Uterus (tissue), 4 donors: ENCODE results near the gene CLPSL1. TPM values are rescaled to one million over a fixed set of nuclear protein-coding genes. Genes with fewer than 3 reads are reported as not detected.

ENCODE experiments used
- DNase-seq, 2 donors: peaks; one replicate each; pipeline ENCODE4 v3.0.0-alpha.2; 2019 to 2020
- H3K27ac ChIP-seq, 2 donors: fragments of 200-600 bp; sonication (generic); 1 replicate in 1 of 2; 2 replicates in 1 of 2; pipeline ENCODE4 v1.5.1; 2016 to 2018
- H3K27me3 ChIP-seq, 2 donors: fragments of 200-600 bp; sonication (generic); one replicate each; pipeline ENCODE4 v1.5.1; 2018 to 2019; ENCODE audit warnings: control low read depth in 1 of 2
- H3K36me3 ChIP-seq, 2 donors: fragments of 200-600 bp; sonication (generic); one replicate each; pipeline ENCODE4 v1.5.1; 2019; ENCODE audit warnings: control low read depth in 1 of 2
- H3K4me1 ChIP-seq, 2 donors: fragments of 200-600 bp; sonication (generic); one replicate each; pipeline ENCODE4 v1.5.1; 2018 to 2019; ENCODE audit warnings: control low read depth in 1 of 2
- H3K4me3 ChIP-seq, 2 donors: fragments of 200-600 bp; sonication (generic); 1 replicate in 1 of 2; 2 replicates in 1 of 2; pipeline ENCODE4 v1.5.1; 2018 to 2019; ENCODE audit warnings: mild to moderate bottlenecking in 1 of 2
- H3K9me3 ChIP-seq, 2 donors: fragments of 200-600 bp; sonication (generic); one replicate each; pipeline ENCODE4 v1.5.1; 2019; ENCODE audit warnings: control low read depth in 1 of 2
- POLR2A ChIP-seq, 2 donors: fragments of 450-650 bp; IDR thresholded peaks; one replicate each; pipeline ENCODE4 v1.6.1; 2016; ENCODE audit warnings: antibody characterized with exemption in 2 of 2, mild to moderate bottlenecking in 1 of 2, moderate library complexity in 1 of 2
- intact Hi-C: fragments of 100-400 bp; cut with DNase I; formaldehyde crosslinking; loops from one replicate; pipeline ENCODE4 v1.15.1; 2023; ENCODE audit warnings: low total_unique reads
- total RNA-seq, 4 donors: library from RNA; depleted of rRNA in 3 of 4; stranded (reverse); fragments of >200 nt in 3 of 4; gene quantifications; one replicate each; pipeline versions ENCODE4 v1.1.0 to v1.2.4, GENCODE V29; 2014 to 2023
- TF ChIP-seq, protein P1 (sequence below), 4 experiments: fragments of 200-600 bp in 2 of 4; fragments of 450-650 bp in 2 of 4; sonication (generic) in 2 of 4; IDR thresholded peaks; one replicate each; pipeline ENCODE4 v1.5.1; 2016 to 2019; ENCODE audit warnings: antibody characterized with exemption in 4 of 4, mild to moderate bottlenecking in 2 of 4, moderate library complexity in 1 of 4
- donor health status: DM: yes; HTN: yes; CAD: no.

The CLPSL1 gene
- total RNA-seq, 4 donors from 2014 or later = not detected

DNA sequence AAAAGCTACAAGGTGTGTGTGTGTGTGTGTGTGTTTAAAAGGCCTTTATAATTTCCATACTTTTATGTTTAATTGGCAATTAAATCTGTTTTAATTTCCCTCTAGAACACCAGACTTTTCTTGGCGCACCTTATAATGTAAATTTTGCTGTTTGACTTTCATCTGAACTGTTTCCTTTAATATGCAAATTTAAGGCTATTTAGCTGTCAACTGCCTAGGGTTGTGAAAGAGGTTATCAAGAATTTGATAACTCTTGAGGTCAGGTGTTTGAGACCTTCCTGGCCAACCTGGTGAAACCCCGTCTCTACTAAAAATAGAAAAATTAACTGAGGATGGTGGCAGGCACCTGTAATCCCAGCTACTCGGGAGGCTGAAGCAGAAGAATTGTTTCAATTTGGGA lies 20.3 kb downstream of the CLPSL1 start:
- H3K36me3 ChIP-seq = no peaks in the 10 kb centered on the region
- H3K4me3 ChIP-seq = no peak overlapping the region
- intact Hi-C loops = no loop called here
- no peak for DNase-seq
- no peaks in the 10 kb centered on the region for H3K9me3 ChIP-seq
- H3K27ac ChIP-seq = no peak overlapping the region
- no peak for TF ChIP-seq POLR2A (IDR thresholded peaks at IDR 0.05)
- TF ChIP-seq, protein P1, sequence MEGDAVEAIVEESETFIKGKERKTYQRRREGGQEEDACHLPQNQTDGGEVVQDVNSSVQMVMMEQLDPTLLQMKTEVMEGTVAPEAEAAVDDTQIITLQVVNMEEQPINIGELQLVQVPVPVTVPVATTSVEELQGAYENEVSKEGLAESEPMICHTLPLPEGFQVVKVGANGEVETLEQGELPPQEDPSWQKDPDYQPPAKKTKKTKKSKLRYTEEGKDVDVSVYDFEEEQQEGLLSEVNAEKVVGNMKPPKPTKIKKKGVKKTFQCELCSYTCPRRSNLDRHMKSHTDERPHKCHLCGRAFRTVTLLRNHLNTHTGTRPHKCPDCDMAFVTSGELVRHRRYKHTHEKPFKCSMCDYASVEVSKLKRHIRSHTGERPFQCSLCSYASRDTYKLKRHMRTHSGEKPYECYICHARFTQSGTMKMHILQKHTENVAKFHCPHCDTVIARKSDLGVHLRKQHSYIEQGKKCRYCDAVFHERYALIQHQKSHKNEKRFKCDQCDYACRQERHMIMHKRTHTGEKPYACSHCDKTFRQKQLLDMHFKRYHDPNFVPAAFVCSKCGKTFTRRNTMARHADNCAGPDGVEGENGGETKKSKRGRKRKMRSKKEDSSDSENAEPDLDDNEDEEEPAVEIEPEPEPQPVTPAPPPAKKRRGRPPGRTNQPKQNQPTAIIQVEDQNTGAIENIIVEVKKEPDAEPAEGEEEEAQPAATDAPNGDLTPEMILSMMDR (IDR thresholded peaks at IDR 0.05) = no peak
- no peaks in the 10 kb centered on the region for H3K4me1 ChIP-seq
- H3K27me3 ChIP-seq = no peaks in the 10 kb centered on the region

DNA sequence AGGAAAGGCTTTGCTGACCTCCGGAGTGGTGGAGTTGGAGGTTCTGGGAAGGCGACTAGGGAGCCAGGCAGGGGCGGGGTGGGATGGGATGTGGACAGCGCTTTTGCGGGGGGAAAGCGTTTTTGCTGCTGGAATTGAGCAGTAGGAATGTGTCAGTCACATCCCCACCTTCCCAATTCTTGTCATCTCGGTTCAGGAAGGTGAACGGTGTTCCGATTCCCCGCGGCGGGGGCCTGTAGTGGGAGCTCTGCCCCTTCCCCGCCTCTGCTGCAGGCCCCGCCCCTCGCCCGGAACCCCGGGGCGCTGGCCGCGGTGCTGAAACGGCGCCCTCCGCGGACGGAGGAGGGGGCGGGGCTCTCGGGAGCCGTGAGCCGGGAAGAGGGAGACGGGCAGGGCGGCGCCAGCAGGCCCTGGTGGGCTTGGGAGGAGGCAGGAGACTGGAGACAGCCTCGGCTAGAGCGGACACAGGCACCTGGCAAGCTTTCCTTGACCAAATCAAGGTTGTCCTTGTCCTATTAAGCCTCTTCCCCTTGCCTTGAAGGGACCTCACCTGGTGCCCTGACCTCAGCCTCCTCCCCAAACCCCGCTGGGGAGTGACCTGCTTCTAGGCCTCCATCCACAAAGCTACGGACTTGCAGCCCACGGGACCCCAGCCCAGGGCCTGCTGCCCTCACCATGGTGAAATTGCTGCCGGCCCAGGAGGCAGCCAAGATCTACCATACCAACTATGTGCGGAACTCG lies 24.3 kb downstream of the CLPSL1 start, which contains the start of gene LHFPL5:
TSS of gene LHFPL5 (plus strand) at position 357 of the 741 bp plus-strand sequence. CDS start at position 676, 319 bp downstream.
- Histone ChIP-seq H3K27ac (no peak within 1 kb of the TSS), H3K36me3 (no peaks in the 10 kb centered on the region), H3K27me3 (no peaks in the 10 kb centered on the region), H3K4me1 (no peaks in the 10 kb centered on the region), H3K4me3 (no peak within 1 kb of the TSS), H3K9me3 (no peaks in the 10 kb centered on the region)
- DNase-seq = no peak
- intact Hi-C loops = no loop called here
- no peak for TF ChIP-seq POLR2A (IDR thresholded peaks at IDR 0.05)
- TF ChIP-seq, protein P1 (IDR thresholded peaks at IDR 0.05) = no peak

DNA sequence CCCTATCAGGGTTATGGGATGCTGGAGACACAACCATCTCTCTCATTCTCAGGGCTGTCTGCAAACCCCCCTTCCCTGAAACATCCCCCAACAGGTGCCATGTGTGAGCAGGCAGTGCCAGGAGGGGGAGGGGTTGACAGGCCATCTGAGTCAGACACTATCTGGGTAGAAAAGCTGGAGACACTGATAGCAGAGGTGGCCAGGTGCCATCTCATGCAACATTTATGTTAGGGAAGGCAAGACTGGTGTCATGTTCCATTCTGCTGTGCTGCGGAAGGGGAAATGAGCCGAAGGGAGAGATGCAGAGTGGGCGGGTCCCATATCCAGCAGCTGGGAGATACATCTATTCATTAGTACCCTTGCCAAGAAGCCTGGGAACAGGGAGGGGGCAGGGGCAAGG lies 27.9 kb downstream of the CLPSL1 start:
- Histone ChIP-seq H3K36me3 (no peaks in the 10 kb centered on the region), H3K4me1 (no peaks in the 10 kb centered on the region), H3K27ac (no peak overlapping the region), H3K4me3 (no peak overlapping the region), H3K9me3 (no peaks in the 10 kb centered on the region), H3K27me3 (no peaks in the 10 kb centered on the region)
- no peak for TF ChIP-seq POLR2A (IDR thresholded peaks at IDR 0.05)
- TF ChIP-seq, protein P1 (IDR thresholded peaks at IDR 0.05) = no peak
- intact Hi-C loops = no loop called here
- no peak for DNase-seq

DNA sequence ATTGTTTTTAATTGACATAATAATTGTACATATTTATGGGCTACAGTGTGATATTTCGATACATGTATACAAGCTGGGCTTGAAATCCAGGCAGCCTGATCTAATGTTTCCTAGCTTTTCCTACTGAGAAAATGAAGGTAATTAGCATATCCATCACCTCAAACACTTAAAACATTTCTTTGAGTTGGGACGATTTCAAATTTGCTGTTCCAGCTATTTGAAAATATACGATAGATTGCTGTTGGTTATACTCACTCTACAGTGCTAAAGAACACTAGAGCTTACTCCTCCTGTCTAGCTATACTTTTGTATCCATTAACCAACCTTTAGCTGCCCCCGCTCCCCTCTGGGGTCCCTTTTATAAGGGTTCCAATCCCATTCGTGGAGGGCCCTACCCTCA lies 29.0 kb downstream of the CLPSL1 start:
- Histone ChIP-seq H3K4me3 (no peak overlapping the region), H3K9me3 (no peaks in the 10 kb centered on the region), H3K27ac (no peak overlapping the region), H3K36me3 (no peaks in the 10 kb centered on the region), H3K4me1 (no peaks in the 10 kb centered on the region), H3K27me3 (no peaks in the 10 kb centered on the region)
- DNase-seq = no peak
- intact Hi-C loops = no loop called here
- no peak for TF ChIP-seq POLR2A (IDR thresholded peaks at IDR 0.05)
- TF ChIP-seq, protein P1 (IDR thresholded peaks at IDR 0.05) = no peak

DNA sequence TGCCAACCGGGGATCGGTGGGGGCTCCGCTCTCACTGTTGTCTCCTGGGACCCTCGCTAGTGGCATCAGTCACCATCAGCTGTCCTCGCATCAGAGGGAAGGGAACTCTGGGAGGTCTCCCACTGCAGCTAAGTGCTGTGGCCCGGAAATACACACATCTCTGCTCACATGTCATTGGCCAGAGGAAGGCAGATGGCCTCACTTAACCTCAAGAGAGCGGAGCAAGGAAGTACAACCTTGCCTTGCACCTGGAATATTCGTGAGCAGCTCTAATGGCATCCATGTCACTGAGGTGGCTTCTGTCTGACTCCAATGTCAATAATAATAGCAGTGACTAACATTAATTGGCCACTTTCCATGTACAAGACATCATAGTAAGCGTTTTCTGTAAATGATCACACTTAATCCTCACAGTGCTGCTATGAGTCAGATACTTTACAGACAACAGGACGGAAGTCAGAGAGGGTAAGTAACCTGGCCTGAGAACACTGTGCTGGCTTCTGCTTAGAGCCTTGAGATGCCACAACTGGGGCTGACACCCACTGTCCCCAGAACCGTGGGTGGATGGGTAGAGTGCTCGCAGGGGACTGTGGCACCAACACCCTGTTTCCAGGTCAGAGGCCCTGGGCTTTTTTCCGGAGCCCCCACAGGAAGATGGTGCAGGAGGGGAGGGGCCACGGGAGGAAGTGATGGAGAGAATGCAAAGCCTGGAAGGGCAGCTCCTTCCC lies 30.3 kb downstream of the CLPSL1 start:
- DNase-seq = no peak
- no peaks in the 10 kb centered on the region for H3K27me3 ChIP-seq
- H3K27ac ChIP-seq = no peak overlapping the region
- intact Hi-C loops = no loop called here
- H3K9me3 ChIP-seq = no peaks in the 10 kb centered on the region
- H3K4me1 ChIP-seq = no peaks in the 10 kb centered on the region
- no peaks in the 10 kb centered on the region for H3K36me3 ChIP-seq
- no peak overlapping the region for H3K4me3 ChIP-seq
- TF ChIP-seq, protein P1 (IDR thresholded peaks at IDR 0.05) = no peak
- no peak for TF ChIP-seq POLR2A (IDR thresholded peaks at IDR 0.05)
